Stimulated activated CD4-positive, alpha-beta T cell treated with anti-CD3 and anti-CD28 coated beads, Interleukin-4, amount 100 ng/mL, for 4 hours (primary cell): ENCODE data around the gene ATXN1.
"Not testable (repeated sequence)": the region's sequence is repeated elsewhere in the genome, so short reads cannot be mapped to it uniquely, and the experiment has no call there.

ENCODE experiments used
- DNase-seq, 2 experiments: peaks; one replicate each; pipeline ENCODE4 v3.0.0-alpha.2; 2020

Gene ATXN1

GRCh38 chr6:16260602-16261001 is 500.7 kb downstream of the ATXN1 start:
- DNase-seq: not testable (repeated sequence)

GRCh38 chr6:16259604-16260003 is 501.7 kb downstream of the ATXN1 start:
- DNase-seq: not testable (repeated sequence)

- DNase-seq: no peak
Observed at GRCh38 chr6:16258709-16259075, 502.6 kb downstream of the ATXN1 start.

- no peak for DNase-seq
Observed at GRCh38 chr6:16257999-16258708, 503.1 kb downstream of the ATXN1 start.

GRCh38 chr6:16256781-16257180 is 504.5 kb downstream of the ATXN1 start:
- no peak for DNase-seq

- no peak for DNase-seq
Observed at GRCh38 chr6:16254535-16254934, 506.7 kb downstream of the ATXN1 start.

- DNase-seq: no peak
Observed at GRCh38 chr6:16253399-16254144, 507.7 kb downstream of the ATXN1 start.

GRCh38 chr6:16252686-16253299 is 508.5 kb downstream of the ATXN1 start:
- DNase-seq: no peak

- no peak for DNase-seq
Observed at GRCh38 chr6:16251706-16252105, 509.6 kb downstream of the ATXN1 start.

- DNase-seq: no peak
Observed at GRCh38 chr6:16249971-16250370, 511.3 kb downstream of the ATXN1 start.
